Upper lobe of right lung (tissue), 1 donor: Measurements from ENCODE around the gene NEK7. TPM values are rescaled to one million over a fixed set of nuclear protein-coding genes. Genes with fewer than 3 reads are reported as not detected.

Experiments used
- ATAC-seq: fragments of 200-7000 bp; cut with Tn5 transposase; one replicate; pipeline ENCODE4 v1.9.1; 2020; ENCODE audit warnings: mild to moderate bottlenecking, moderate library complexity
- DNase-seq: peaks from one replicate; pipeline ENCODE4 v3.0.0-alpha.2; 2020
- H3K27ac ChIP-seq: fragments of 200-600 bp; one replicate; pipeline ENCODE4 v1.8.0; 2022
- H3K27me3 ChIP-seq: fragments of 200-600 bp; one replicate; pipeline ENCODE4 v1.8.0; 2022; ENCODE audit warnings: mild to moderate bottlenecking
- H3K36me3 ChIP-seq: fragments of 200-600 bp; one replicate; pipeline ENCODE4 v1.8.0; 2022
- H3K4me1 ChIP-seq: fragments of 200-600 bp; one replicate; pipeline ENCODE4 v1.8.0; 2022
- H3K4me3 ChIP-seq: fragments of 200-600 bp; one replicate; pipeline ENCODE4 v1.8.0; 2022; ENCODE audit warnings: mild to moderate bottlenecking
- H3K9me3 ChIP-seq: fragments of 200-600 bp; one replicate; pipeline ENCODE4 v1.8.0; 2022
- CTCF ChIP-seq: fragments of 200-600 bp; IDR thresholded peaks from one replicate; pipeline ENCODE4 v1.8.0; 2022; ENCODE audit warnings: antibody characterized with exemption
- intact Hi-C: fragments of 100-400 bp; cut with DNase I; formaldehyde crosslinking; loops from one replicate; pipeline ENCODE4 v1.11.0; 2022
- total RNA-seq: library from RNA; stranded (reverse); fragmentation: NEBNext Ultra II Directional; extraction: Animal tissue kit (Norgen Biotek cat#: 25700); gene quantifications from one replicate; pipeline ENCODE4 v1.2.1, GENCODE V29; 2021
- donor health status: DM: no; HTN: yes; CAD: no; lungs with severe emphysema.

The NEK7 gene
- total RNA-seq, 1 donor from 2014 or later: 96.9 TPM

GRCh38 chr1:198271467-198271866 is 114.7 kb downstream of the NEK7 start:
- Histone ChIP-seq H3K27me3 (no peaks in the 10 kb centered on the region), H3K4me3 (no peak overlapping the region), H3K4me1 (peaks cover 22% of the 10 kb centered on the region), H3K27ac (no peak overlapping the region), H3K36me3 (no peaks in the 10 kb centered on the region), H3K9me3 (no peaks in the 10 kb centered on the region)
- intact Hi-C loops: no loop called here
- TF ChIP-seq CTCF: no peak
- DNase-seq (no peak), ATAC-seq (no peak)

GRCh38 chr1:198272492-198272891 is 115.7 kb downstream of the NEK7 start:
- H3K27me3 ChIP-seq: no peaks in the 10 kb centered on the region
- TF ChIP-seq CTCF: no peak
- no peaks in the 10 kb centered on the region for H3K36me3 ChIP-seq
- no peaks in the 10 kb centered on the region for H3K9me3 ChIP-seq
- H3K4me1 ChIP-seq: peaks cover 22% of the 10 kb centered on the region
- no peak for DNase-seq
- no peak overlapping the region for H3K27ac ChIP-seq
- intact Hi-C loops: no loop called here
- H3K4me3 ChIP-seq: no peak overlapping the region
- ATAC-seq: no peak

- H3K4me1 ChIP-seq: peaks cover 22% of the 10 kb centered on the region
- H3K9me3 ChIP-seq: no peaks in the 10 kb centered on the region
- H3K27me3 ChIP-seq: no peaks in the 10 kb centered on the region
- DNase-seq: no peak
- ATAC-seq: no peak
- intact Hi-C loops: no loop called here
- H3K36me3 ChIP-seq: no peaks in the 10 kb centered on the region
- H3K27ac ChIP-seq: peak overlapping the region; percentile 9
- no peak overlapping the region for H3K4me3 ChIP-seq
- TF ChIP-seq CTCF: no peak
Observed at GRCh38 chr1:198273748-198274295, 117.0 kb downstream of the NEK7 start.

GRCh38 chr1:198275597-198275996 is 118.8 kb downstream of the NEK7 start:
- TF ChIP-seq CTCF: no peak
- DNase-seq (no peak), ATAC-seq (no peak)
- no peaks in the 10 kb centered on the region for H3K36me3 ChIP-seq
- H3K27ac ChIP-seq: no peak overlapping the region
- peaks cover 15% of the 10 kb centered on the region for H3K4me1 ChIP-seq
- H3K27me3 ChIP-seq: no peaks in the 10 kb centered on the region
- H3K9me3 ChIP-seq: no peaks in the 10 kb centered on the region
- H3K4me3 ChIP-seq: no peak overlapping the region
- intact Hi-C loops: no loop called here

- DNase-seq: no peak
- Histone ChIP-seq H3K36me3 (no peaks in the 10 kb centered on the region), H3K27ac (no peak overlapping the region), H3K4me3 (no peak overlapping the region), H3K27me3 (no peaks in the 10 kb centered on the region), H3K9me3 (no peaks in the 10 kb centered on the region), H3K4me1 (peaks cover 15% of the 10 kb centered on the region)
- TF ChIP-seq CTCF: no peak
- ATAC-seq: no peak
- intact Hi-C loops: no loop called here
Observed at GRCh38 chr1:198276241-198276640, 119.4 kb downstream of the NEK7 start.

GRCh38 chr1:198278943-198279342 is 122.1 kb downstream of the NEK7 start:
- Histone ChIP-seq H3K4me1 (no peaks in the 10 kb centered on the region), H3K27ac (no peak overlapping the region), H3K36me3 (no peaks in the 10 kb centered on the region), H3K27me3 (no peaks in the 10 kb centered on the region), H3K4me3 (no peak overlapping the region), H3K9me3 (no peaks in the 10 kb centered on the region)
- ATAC-seq: no peak
- intact Hi-C loops: no loop called here
- no peak for DNase-seq
- TF ChIP-seq CTCF: no peak
